Measurements from ENCODE around the gene GNAS. TPM values are rescaled to one million over a fixed set of nuclear protein-coding genes. Genes with fewer than 3 reads are reported as not detected.

Gene GNAS
- polyA plus RNA-seq, 1 experiment: 1,537 TPM

DNA sequence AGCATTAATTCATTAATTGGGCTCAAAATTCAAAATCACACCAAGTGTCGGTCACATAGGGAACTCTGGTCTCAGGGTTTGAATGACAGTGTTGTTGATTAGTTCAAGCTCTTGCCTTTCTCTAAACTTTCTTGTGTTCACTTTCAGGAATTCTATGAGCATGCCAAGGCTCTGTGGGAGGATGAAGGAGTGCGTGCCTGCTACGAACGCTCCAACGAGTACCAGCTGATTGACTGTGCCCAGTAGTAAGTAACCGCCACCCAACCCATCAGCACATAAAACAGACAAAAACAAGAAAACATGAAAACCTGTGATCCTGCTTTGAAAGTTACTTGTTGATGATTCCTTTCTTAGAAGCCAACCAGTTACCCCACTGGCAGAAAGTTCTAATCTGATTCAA lies 52.7 kb downstream of the GNAS start:
- Histone ChIP-seq H3K4me3 (ENCODE audit: low read depth, low read length) (no peak overlapping the region), H3K36me3 (ENCODE audit: control insufficient read depth, insufficient read depth, low read length) (peaks cover 28% of the 10 kb centered on the region), H3K27me3 (ENCODE audit: control insufficient read depth, insufficient read depth, low read length) (no peaks in the 10 kb centered on the region)
- TF ChIP-seq, protein P1, sequence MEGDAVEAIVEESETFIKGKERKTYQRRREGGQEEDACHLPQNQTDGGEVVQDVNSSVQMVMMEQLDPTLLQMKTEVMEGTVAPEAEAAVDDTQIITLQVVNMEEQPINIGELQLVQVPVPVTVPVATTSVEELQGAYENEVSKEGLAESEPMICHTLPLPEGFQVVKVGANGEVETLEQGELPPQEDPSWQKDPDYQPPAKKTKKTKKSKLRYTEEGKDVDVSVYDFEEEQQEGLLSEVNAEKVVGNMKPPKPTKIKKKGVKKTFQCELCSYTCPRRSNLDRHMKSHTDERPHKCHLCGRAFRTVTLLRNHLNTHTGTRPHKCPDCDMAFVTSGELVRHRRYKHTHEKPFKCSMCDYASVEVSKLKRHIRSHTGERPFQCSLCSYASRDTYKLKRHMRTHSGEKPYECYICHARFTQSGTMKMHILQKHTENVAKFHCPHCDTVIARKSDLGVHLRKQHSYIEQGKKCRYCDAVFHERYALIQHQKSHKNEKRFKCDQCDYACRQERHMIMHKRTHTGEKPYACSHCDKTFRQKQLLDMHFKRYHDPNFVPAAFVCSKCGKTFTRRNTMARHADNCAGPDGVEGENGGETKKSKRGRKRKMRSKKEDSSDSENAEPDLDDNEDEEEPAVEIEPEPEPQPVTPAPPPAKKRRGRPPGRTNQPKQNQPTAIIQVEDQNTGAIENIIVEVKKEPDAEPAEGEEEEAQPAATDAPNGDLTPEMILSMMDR (IDR thresholded peaks at IDR 0.05; ENCODE audit: insufficient read depth, low read depth, low read length): no peak
- DNase-seq (ENCODE audit: low read depth): no peak
- CTCF ChIA-PET: no interaction called here
- POLR2A ChIA-PET: no interaction called here

DNA sequence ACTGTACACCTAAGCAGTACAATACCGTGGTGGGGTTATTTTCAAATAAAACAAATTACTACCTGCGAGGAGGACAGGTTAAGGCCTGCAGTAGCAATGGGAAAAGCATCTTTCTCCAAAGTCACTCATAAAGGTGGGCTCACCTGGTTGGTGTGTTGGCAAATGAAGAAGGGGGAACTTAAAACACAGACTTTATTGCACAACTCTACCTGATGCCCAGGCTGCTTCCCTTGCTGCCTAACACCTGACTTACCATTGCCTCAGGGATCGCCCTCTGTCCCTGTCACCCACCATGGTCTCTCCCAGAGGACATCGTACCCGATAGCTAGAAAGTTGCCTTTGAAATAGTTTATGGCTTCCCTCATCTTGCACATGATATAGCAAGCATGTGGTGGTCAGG lies 53.6 kb downstream of the GNAS start:
- Histone ChIP-seq H3K4me3 (ENCODE audit: low read depth, low read length) (no peak overlapping the region), H3K27me3 (ENCODE audit: control insufficient read depth, insufficient read depth, low read length) (no peaks in the 10 kb centered on the region), H3K36me3 (ENCODE audit: control insufficient read depth, insufficient read depth, low read length) (peaks cover 34% of the 10 kb centered on the region)
- TF ChIP-seq, protein P1 (IDR thresholded peaks at IDR 0.05; ENCODE audit: insufficient read depth, low read depth, low read length): no peak
- ChIA-PET CTCF (no interaction called here), POLR2A (no interaction called here)
- no peak for DNase-seq (ENCODE audit: low read depth)

DNA sequence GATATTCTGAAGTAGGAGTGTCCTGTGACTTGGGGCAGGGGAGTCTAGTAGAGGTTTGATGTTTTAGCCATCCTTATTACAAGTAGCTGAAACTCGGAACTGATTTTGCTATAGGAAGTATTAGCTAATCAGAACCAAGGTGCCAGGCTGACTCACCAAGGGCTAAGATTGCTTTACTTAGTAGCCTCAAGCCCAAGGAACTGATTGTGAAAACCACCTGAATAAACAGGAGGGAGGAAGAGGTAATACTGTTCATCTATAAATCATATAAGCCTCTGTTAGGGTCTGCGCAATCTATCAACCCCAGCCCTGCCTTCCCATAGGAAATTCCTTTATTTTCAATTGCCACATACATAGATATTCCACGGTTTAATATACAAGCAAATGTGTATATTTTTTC lies 54.4 kb downstream of the GNAS start:
- no peak overlapping the region for H3K4me3 ChIP-seq (ENCODE audit: low read depth, low read length)
- no peaks in the 10 kb centered on the region for H3K27me3 ChIP-seq (ENCODE audit: control insufficient read depth, insufficient read depth, low read length)
- DNase-seq (ENCODE audit: low read depth): no peak
- CTCF ChIA-PET: interaction anchor here (1.3 kb wide), 1 partner anchor 37 kb away, joined by 9 read pairs; no protein-coding TSS in a partner anchor
- POLR2A ChIA-PET: no interaction called here
- TF ChIP-seq, protein P1 (IDR thresholded peaks at IDR 0.05; ENCODE audit: insufficient read depth, low read depth, low read length): no peak
- H3K36me3 ChIP-seq (ENCODE audit: control insufficient read depth, insufficient read depth, low read length): peaks cover 37% of the 10 kb centered on the region

DNA sequence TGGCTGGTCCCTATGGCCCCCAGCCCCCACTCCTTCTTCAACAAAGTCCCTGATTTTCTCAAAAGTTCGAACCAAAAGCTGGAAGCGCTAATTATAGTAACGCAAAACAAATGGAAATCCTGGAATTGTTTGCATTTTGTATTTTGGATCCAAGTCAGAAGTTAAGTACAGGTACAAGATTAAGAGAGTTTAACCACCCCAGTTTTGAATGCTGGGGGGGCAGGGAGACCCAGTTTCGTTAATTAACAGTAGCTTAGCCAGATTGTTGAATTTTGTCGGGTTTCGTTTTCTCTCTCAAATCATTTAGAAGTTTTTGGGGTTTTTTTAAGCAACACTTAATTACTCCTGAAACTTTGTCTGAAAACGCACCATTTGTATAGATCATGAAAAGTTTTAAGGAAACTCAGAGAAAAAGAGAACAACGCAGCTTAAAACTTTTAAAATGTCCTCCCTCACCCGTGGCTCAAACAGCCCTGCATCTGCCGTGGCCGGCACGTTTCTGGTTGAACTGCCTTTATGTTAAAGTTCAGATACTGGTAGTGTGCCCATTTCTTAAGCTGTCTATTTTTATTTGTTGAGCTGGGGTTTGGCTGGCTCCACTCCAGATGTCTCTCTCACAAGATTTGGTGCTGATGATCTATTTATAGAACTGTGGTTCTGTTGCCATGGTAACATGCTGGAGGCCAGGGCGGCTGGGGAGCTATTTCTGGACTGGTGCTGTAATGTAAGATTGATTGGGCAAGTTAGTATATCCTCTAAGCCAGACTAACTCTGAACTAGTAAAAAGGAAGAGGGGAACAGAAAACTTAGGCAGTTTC lies 55.0 kb downstream of the GNAS start:
- Histone ChIP-seq H3K27me3 (ENCODE audit: control insufficient read depth, insufficient read depth, low read length) (no peaks in the 10 kb centered on the region), H3K36me3 (ENCODE audit: control insufficient read depth, insufficient read depth, low read length) (peaks cover 38% of the 10 kb centered on the region), H3K4me3 (ENCODE audit: low read depth, low read length) (peak overlapping the region; percentile 14; the same call in 1 of the 2 replicates)
- DNase-seq (ENCODE audit: low read depth): peak; percentile 96
- CTCF ChIA-PET: interaction anchor here (0.6 to 1.3 kb wide), 3 partner anchors 9 to 72 kb away, joined by 3 to 9 read pairs (median 4); no protein-coding TSS in a partner anchor
- TF ChIP-seq, protein P1 (IDR thresholded peaks at IDR 0.05; ENCODE audit: insufficient read depth, low read depth, low read length): no peak
- POLR2A ChIA-PET: interaction anchor here (0.6 kb wide), 1 partner anchor 499 kb away, joined by 4 read pairs; no protein-coding TSS in a partner anchor

DNA sequence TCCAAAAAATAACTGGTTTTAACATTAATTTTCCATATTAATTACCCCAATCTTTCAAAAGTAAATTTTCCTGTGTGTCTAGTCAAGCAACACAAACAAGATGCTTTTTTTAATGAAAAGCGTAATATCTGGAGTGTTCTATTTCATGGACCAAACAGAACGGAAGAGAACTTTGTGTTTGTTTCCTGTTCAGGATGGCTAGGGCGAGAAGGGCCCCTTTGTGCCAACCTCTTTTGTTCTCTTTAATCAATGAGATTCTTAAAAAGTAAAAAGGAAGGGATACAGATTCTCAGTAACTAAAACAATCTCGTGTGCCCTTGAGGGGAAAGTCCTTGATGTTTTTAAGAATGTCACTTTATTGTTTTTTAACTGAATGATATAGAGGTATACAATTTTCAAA lies 55.7 kb downstream of the GNAS start:
- TF ChIP-seq, protein P1 (IDR thresholded peaks at IDR 0.05; ENCODE audit: insufficient read depth, low read depth, low read length): no peak
- ChIA-PET POLR2A (no interaction called here), CTCF (interaction anchor here (0.8 to 1.3 kb wide), 2 partner anchors 10 to 38 kb away, joined by 4 to 9 read pairs; no protein-coding TSS in a partner anchor)
- no peak for DNase-seq (ENCODE audit: low read depth)
- Histone ChIP-seq H3K27me3 (ENCODE audit: control insufficient read depth, insufficient read depth, low read length) (no peaks in the 10 kb centered on the region), H3K36me3 (ENCODE audit: control insufficient read depth, insufficient read depth, low read length) (peaks cover 36% of the 10 kb centered on the region), H3K4me3 (ENCODE audit: low read depth, low read length) (no peak overlapping the region)

Measured in BJ (cell line).